Measurements from ENCODE around the gene PTGFRN. TPM values are rescaled to one million over a fixed set of nuclear protein-coding genes. Genes with fewer than 3 reads are reported as not detected.

Gene PTGFRN
- total RNA-seq (2022; extraction: Qiagen RNA extraction; ENCODE audit: low read depth) = 14.4 to 16.7 TPM (median 15.2 TPM) in 5 replicates

DNA sequence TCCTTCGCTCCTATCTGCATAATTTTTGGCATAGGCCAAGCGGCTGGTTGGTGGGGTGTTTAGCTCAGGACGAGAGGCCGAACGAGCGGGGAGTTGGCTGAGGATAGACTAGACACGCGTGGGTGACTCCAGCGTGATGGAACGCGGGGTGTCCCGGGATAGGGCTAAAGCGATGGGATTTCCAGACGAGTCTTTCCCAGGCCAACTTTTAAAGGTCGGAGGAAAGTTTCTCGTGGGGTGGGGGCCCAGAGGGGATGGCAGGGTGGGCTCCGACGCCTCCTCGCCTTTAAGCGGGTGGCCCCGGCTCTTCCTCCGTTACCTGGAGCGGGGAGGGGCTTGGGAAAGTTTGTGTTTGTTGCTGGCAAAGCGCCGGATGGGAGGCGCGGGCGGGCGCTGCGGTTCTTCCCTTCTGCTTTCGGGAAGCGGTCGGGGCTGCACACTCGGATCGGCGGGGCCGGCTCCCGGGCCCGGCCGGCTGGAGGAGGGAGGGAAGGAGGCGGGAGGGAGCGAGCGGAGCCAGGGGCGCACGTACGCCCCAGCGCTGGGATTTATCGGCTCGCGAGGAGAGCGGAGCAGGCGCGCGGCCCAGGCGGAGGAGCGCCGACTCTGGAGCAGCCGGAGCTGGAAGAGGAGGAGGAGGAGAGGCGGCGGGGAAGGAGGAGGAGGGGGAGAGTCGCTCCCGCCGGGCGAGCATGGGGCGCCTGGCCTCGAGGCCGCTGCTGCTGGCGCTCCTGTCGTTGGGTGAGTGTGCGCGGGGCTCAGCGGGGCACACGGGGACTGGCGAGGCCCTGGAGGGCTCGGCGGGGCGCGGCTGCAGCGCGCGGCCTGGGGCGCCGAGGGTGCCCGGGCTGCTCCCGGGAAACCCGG lies at the start of gene PTGFRN:
TSS of gene PTGFRN (plus strand) at position 405 of the 867 bp plus-strand sequence. CDS start at position 693, 288 bp downstream.

GRCh38 chr1:117001254-117001927 lies 91.7 kb downstream of the PTGFRN start, which contains the start of gene CD101:
TSS of gene CD101 (plus strand) at chr1:117001760. CDS start at chr1:117001818, 58 bp downstream.

Other genes with a start within 250 kb of the PTGFRN start
- 14.3 to 23.2 TPM (median 19.3 TPM) in 5 replicates for gene IGSF3, start 242.2 kb upstream of the PTGFRN start, total RNA-seq (2022; extraction: Qiagen RNA extraction; ENCODE audit: low read depth)
- not detected in 5 replicates for gene CD2, start 155.5 kb upstream of the PTGFRN start, total RNA-seq (2022; extraction: Qiagen RNA extraction; ENCODE audit: low read depth)
- 0.24 to 0.58 TPM (median 0.47 TPM) in 5 replicates for gene CD101, start 91.8 kb downstream of the PTGFRN start, total RNA-seq (2022; extraction: Qiagen RNA extraction; ENCODE audit: low read depth)
- 13.6 to 24.5 TPM (median 21.5 TPM) in 5 replicates for gene TTF2, start 150.4 kb downstream of the PTGFRN start, total RNA-seq (2022; extraction: Qiagen RNA extraction; ENCODE audit: low read depth)
- gene TRIM45, start 211.8 kb downstream of the PTGFRN start, total RNA-seq (2022; extraction: Qiagen RNA extraction; ENCODE audit: low read depth) = 0.66 to 1.8 TPM (median 1.6 TPM) in 5 replicates

Data from A549 treated with ZK216348 at 1 μM for 4 hours (cell line).